Suppressor macrophage treated with lipopolysaccharide for 1 hour (primary cell): ENCODE measurements around the gene ZFPL1.
"Not testable (repeated sequence)": the region's sequence is repeated elsewhere in the genome, so short reads cannot be mapped to it uniquely, and the experiment has no call there.

Source experiments
- DNase-seq, 3 donors: peaks; one replicate each; pipeline ENCODE4 v3.0.0-alpha.2; 2020 to 2022

Gene ZFPL1

DNA sequence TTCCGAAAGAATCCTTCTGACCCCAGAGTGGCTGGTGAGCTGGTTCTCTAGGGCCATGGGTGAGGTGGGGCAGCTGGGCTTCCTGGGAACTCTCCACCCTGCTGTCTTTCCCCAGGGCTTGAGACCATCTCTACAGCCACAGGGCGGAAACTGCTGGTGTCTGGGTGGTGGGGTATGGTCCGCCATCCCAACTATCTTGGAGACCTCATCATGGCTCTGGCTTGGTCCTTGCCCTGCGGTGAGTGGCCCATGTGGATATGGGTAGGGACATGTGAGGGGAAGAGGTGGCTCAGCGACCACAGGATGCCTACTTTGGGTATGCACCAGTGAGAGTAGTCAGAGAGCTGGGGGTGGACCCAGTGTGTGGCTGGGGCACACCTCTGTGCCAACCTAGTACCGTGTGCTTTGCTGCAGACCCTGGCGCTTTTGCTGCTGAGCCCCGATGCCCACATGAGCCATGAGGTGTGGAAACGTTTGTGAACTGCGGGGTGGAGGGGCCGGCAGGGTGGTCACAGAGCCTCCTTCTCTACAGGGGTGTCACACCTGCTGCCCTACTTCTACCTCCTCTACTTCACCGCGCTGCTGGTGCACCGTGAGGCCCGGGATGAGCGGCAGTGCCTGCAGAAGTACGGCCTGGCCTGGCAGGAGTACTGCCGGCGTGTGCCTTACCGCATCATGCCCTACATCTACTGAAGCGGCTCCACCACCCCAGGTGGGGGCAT, 31.5 kb downstream of the ZFPL1 start:
- no peak for DNase-seq

DNA sequence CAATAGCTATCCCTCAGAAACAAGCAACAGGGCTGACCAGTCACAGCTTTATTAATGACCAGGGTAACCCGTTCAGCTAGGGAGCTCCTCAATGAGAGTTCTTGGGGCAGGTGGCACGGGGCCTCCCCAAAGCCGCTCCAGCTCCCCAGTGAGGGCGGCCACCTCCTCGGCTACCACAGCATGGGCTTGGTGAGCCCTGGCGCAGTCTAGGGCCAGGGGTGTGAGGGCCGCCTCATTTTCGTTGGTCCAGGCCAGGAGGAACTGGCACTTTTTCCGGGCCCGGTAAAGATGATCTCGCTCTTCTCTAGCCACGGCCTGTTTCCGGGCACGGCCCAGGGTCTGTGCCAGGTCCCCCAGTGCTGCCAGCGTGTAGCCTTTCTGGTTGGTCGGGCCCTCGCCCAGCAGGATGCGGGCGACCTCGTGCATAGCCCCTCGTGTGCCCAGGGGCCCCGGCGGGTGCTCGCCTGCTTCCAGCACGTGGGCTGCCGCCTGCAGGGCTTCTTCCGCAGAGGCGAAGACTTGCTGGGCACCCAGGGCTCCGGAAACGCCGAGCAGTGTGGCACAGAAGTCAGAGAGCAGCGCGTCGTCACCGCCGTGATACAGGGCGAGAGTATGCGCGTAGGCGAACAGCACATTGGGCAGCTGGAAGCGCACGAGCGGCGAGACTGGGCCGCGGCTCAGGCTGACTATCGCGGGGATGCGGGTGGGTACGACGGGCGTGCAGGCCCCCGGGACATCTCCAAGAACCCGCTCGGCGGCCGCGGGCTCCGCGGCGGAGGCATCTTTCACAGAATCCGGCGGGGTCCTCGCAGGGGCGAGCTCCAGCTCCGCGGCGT, 32.6 kb downstream of the ZFPL1 start:
- peak; percentile 56 to 62 (median 61) for DNase-seq

DNA sequence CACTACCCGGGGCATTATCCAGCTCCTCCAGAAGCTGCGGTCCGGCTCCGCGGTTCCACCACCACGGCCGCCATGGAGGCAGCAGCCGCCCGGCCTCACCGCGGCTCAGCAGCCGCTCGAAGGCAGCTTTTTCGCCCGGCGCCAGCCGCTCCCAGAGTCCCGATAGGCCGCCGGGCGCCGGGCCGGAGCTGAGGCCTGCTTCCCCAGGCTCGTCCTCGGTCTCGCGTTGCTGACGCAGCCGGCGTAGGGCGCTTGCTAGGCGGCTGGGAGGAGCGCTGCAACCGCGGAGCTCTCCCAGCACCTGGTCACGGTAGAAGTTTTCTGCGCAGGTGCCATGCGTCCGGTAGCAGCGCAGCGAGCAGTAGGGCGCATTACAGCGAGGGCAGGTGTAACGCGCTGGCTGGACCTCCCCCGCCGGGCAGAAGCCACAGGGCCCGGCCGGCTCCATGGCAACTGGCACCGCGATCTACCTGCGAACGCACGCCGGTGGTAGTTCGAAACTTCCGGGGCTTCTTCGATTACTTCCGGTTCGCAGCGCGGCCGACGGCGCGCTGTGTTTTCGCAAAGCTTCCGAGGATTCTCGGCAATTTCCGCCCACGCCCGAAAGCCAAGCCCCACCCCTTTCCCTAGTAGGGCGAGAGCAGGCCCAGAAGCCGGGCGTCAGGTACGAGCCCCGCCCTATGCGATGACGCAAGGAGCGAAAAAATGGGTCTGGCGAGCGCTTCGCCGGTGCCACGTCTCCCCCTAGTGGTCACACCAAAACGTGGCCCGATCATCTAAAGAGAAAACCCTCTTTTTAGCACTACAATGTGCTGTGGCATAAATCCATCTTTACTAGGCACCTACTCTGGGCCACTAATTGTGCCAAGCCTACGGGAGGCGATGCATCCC, 33.4 kb downstream of the ZFPL1 start, which contains the start of gene ZNHIT2:
Gene ZNHIT2, minus strand, starts transcription at position 496 of the 891 bp plus-strand sequence. Its CDS starts 48 bp downstream, at position 448.
- peak; percentile 100 for DNase-seq

DNA sequence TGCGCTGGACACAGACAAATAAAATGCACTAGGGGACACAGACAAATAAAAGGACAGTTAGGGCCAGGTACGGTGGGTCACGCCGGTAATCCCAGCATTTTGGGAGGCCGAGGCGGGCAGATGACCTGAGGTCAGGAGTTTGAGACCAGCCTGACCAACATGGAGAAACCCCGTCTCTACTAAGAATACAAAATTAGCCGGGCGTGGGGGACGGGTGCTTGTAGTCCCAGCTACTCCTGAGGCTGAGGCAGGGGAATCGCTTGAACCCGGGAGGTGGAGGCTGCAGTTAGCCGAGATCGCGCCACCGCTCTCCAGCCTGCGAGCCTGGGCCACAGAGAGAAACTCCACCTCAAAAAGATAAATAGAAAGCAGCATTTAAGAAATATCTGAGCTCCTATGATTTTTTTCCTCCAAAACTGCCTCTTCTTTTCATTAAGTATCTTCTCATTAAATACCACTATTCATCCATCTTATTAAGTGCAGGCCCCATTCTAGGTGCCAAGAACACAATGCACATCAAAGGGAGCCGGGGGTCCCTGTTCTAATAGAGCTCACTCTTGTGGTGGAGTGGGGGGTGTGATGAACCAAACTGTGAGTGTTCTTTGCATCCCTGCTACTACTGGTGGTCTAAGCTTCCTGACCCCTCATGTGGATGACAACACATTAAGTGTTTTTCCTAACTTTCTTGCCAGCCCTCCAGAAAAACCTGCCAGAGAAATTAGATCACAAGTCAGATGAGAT, 34.2 kb downstream of the ZFPL1 start:
- no peak for DNase-seq

DNA sequence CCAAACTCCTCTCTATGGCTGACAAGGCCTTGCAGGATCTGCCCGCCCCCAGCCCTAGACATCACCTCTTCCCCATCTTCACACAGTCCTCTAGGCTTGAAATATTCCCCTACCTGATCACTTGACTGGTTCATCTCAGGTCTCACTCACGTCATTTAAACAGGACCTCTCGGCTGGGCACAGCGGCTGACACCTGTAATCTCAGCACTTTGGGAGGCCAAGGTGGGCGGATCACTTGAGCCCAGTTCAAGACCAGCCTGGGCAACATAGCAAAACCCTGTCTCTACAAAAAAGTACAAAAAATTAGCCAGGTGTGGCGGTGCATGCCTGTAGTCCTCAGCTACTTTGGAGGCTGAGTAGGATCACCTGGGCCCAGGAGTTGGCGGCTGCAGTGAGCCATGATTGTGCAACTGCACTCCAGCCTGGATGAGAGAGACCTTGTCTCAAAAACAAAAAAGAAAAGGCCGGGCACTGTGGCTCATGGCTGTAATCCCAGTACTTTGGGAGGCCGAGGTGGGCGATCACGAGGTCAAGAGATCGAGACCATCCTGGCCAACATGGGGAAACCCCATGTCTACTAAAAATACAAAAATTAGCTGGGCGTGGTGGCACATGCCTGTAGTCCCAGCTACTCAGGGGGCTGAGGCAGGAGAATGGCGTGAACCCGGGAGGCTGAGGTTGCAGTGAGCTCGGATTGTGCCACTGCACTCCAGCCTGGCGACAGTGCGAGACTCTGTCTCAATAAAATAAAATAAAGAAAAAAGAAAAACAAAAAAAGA, 35.1 kb downstream of the ZFPL1 start:
- DNase-seq = not testable (repeated sequence)

DNA sequence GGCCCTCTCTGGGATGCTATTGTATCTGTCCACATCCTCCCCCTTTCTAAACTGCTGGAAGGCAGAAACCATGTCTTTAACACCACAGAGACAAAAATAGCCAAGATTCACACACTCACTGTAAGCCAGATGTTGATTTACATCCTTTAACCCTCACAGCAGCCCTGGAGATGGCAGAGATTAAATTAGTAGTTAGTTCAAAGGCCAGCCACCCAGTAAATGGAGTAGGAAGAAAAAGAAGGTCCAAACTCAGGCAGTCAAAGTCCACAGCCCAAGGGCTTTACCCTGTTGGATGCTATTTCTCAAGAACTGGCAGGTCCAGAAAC, 35.6 kb downstream of the ZFPL1 start:
- DNase-seq = no peak

DNA sequence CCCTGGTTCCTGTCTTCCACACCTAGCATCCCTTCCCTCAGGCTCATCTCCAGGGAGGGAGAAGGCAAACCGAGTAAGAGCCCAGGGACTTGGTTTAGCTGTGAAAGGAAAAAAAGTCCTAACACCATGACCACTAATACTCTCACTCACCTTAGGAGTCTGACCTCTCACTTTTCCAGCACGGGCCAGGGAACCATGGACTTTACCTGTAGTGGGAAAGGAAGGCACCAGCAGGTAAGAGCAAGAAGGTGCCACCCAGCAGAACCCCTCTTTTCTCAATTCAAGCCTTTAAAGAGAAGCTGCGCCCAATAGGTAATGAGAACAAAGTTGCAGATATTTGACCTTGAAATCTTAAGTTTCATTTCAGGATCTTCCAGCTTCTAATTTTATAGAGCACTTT, 36.8 kb downstream of the ZFPL1 start:
- no peak for DNase-seq

DNA sequence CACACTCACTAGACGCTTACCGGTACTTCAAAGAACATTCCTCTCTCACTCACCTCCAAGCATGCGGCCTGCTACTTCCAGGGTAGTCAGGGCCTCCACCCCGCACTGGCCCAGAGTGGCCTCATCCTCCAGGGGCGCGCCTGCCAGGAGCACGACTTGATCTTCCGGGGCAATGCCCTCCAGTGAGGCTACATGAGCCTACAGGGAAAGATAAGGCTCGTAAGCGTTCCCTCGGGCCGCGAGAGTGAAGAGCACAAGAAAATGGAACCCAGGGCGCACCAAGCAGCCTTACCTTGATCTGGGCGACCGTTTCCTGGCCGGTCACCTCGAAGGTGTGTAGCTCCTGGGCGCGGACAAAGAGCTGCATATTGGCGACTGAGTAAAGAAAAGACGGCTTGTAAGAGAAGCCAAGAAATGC, 37.4 kb downstream of the ZFPL1 start:
- peak; percentile 31 to 44 (median 33) for DNase-seq

DNA sequence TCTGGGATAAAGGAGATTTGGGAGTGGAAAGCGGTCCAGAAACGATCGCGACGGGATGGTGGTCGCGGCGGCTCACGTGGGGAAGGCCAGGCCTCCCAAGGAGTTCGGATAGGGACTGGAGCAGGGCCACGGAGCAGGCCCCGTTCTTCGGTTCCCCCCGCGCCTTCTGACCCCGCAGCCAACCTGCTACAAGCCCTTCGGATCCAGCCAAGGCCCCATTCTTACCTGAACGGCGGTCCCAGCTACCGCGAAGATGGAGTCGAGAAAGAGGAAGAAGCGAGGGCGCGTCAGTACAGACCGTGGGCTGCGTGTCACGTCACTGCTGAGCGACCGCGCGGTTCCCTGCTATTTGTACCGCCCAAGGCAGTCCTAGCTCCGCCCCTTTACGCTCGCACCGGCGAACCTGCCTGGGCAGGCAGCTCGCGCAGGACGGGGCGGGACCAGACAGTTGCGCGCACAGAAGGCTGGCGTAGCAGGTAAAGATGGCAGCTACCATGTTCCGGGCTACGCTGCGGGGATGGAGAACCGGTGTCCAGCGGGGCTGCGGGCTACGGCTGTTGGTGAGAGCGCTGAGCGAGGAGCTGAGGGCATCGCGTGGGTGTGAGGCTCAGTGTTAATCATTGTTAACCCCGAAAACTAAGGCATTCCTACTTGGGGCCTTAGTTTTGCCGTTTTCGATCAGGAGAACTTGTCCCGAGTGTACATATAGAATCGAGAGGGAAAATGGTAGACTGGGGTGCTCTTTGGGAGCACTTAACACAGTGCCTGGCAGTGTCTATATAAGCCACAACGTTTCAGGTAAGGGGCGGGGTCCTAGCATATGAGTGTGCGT, 38.1 kb downstream of the ZFPL1 start, which contains the start of the genes FAU and MRPL49:
Gene FAU, minus strand, starts transcription at position 270 of the 832 bp plus-strand sequence. CDS start 321 bp downstream, outside the sequence.
Gene MRPL49, plus strand, starts transcription at position 457 of the 832 bp plus-strand sequence. Its CDS starts 26 bp downstream, at position 483.
- DNase-seq = peak; percentile 98 to 99 (median 98)

DNA sequence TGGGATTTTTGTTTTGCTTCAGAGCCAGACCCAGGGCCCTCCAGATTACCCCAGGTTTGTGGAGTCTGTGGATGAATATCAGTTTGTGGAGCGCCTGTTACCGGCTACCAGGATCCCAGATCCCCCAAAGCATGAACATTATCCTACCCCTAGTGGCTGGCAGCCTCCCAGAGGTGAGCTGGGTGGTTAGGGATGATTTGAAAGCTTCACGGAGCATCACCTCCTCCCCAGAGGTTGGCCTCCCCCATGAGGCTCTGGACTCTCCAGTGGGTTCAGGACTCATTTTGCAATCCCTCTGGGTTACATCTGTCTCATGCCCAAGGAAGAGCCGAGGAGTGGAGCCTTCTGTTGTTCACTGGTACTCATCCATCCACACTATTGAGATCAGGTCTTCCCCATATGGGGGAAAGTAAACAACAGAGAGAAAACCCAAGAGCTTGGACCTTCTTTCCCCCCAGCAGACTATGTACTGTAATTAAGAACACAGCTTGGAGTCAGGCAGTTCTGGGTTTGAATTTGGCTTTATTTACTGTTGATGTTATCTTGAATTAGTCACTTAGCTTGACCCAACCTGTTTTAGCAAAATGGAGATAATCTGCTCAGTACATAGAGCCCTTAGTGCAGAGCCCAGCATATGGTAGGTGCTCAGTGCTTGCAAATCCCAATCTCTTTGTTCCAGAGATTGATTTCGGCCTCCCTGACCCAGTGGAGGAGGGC, 40.6 kb downstream of the ZFPL1 start:
- no peak for DNase-seq

DNA sequence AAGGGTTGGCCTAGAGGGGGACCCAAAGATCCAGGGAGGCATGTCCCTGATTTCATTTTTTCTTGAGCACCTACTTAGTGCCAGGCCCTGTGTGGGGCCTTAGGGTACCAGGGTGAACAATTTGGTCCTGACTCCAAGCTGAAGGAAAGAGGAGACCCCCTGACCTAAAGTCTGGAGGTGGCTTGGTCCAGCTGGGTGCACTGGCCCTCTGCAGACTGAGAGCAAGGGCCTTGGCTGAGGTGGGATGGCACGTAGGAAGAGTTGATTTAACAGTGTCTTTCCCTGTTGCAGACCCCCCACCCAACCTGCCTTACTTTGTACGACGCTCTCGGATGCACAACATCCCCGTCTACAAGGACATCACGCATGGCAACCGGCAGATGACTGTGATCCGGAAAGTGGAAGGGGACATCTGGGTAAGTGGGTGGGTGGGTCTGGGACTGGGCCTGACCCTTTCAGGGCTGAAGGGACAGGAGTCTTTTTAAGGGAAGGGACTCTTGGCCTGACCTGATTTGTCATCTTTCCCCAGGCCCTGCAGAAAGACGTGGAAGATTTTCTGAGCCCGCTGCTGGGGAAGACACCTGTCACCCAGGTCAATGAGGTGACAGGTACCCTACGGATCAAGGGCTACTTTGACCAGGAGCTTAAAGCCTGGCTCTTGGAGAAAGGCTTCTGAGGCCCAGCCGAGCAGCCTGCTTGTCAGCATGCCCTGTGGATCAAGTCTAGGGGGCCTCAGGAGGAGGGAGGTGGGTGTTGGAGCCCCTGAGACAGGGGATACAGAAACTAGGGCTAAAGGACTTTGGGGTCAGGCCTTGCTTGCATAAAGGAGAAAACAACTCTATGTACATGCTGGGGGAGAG, 41.4 kb downstream of the ZFPL1 start:
- DNase-seq = no peak

DNA sequence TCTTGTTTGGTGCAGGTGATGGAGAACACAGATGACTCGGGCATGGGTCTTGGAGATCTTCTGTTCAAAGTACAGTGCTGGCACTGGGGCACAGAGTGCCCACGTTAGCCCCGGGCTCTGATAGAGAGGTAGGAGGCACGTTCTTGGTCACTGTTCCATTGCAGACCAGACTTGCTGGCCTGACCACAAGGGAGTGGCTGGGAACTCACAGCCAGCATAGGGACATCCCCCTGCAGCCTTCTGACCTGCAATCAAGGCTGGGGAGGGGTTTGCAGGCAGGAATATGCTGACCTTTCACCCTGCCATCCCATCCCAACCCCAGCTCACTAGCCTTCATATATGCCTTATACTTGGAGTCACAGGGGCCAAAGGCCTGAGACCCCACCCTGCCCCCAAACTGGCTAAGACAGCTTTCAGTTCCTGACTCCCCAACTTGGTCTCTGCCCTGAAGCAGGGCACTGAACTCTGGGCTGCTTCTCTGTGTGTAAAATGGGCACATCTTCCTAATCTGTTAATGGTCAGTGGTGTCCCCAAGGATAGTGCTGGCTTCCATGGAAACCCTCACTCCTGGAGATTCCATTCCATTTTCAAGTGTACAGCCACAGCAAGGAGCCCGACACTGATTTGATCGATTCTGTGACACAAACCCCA, 42.7 kb downstream of the ZFPL1 start:
- no peak for DNase-seq

DNA sequence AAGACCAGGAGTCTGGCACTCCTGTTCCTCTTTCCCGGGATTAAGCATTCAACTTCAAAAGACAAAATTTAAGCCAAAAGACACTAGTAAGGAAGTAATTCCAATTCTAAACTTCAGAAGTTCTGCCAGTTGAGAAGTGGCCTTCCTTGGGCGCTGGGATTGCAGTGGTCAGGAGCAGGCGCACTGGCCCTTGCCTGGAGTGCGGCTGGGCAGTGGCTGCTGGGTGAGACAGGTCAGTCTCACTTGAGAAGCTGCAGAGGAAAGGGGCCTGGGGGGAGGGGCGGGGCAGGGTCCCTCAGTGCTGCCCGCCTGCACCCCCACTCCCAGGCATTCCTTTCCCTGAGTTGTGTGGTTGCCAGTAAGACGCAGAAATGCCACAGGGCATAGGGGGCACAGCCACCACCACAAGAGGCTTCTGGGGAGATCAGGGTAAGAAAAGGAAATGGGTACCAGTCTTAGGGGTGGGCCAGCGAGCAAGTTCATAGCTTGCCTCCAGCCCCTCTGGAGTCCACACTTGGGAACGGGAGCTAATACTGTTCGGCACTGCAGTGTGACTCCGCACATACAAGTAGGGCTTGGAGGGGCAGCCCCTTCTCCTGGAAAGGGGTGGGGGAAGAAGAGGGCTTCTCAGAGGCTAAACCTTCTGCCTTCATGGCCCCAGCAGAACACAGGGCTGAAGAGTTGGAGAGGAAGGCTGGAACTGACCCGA, 43.6 kb downstream of the ZFPL1 start:
- DNase-seq = no peak

DNA sequence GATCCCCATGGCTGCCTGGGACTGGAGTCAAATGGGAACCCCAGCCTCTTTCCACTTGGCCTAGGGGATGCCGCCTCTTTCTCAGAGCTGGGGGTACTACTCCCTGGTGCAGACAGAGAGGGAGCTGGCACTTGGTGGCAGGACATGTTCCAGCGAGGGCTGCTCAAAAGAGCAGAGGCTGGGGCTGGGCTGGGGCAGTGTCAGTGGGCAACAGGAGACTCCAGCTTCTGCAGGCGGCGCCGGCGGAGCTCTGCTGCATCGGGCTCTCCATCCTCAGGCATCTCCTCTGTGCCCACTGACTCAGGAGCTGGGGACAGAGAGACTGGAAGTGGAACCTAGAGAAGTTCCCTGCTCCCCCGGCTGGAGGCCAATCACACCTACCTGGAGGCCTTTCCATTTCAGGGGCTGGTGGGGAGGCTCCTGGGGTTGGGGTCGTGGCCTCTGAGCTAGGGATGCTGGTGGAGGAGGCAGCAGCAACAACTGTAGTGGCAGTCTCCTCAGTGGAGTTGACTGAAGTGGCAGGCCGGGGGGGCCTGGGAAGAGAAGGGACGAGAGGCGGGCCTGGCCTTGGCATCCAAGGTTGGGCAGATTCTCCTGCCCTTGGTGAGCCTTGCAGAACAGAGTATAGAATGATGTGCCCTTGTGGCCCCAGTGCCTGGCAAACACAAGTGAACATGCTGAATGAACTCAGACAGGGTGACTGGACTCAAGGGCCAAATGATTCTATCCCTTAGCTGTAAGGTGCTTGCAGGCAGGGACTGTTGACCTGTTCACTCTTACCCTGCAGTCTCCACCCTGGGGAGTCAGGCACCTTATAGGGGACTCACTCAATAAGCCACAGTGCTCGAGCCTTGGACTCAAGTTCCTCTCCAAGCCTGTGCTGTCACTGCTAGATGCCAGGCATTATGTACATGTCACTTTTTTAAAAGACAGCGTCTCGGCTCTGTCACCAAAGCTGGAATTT, 44.4 kb downstream of the ZFPL1 start:
- no peak for DNase-seq

DNA sequence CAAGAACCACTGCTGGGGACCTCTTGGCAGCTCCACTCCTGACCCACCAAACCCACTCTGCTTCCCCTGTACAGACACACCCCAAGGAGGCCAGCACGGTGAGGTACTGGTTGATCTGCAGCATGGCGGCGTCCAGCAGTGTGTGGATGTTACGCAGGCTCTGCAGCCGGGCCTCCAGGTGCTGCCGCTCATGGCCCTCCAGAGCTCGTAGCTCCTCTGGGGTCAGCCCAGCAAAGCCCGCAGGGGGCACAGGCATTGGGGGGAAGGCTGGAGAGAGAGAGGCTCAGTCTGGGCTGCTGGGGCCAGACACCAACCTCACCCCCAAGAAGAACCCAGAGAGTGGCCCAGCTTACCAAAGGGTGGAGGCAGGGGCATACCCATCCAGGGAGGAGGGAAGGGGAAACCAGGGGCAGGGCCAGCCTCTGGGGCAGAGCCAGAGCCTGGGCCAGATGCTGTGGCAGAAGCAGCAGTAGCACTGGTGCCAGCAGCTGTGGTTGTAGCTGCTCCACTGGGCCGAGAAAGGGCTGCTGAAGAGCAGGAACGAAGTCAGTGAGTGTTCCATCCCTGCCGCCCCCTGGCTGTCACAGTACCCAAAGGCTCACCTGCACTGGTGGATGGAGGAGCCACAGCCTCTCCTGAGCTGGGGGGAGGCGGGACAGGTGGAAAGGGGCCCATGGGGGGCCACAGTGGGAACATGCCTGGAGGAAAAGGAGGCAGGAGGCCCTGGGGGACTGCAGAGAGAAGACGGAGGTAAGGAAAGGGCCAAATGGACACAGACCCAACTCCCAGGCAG, 45.8 kb downstream of the ZFPL1 start:
- DNase-seq = no peak
